Spleen (tissue), 11 donors: ENCODE measurements around the gene LARP4B. TPM values are rescaled to one million over a fixed set of nuclear protein-coding genes. Genes with fewer than 3 reads are reported as not detected.

Experiments used
- DNase-seq: peaks from one replicate; pipeline ENCODE4 v3.0.0-alpha.2; 2020
- H3K27ac ChIP-seq, 8 donors: fragments of 200-600 bp; sonication (generic) in 7 of 8; 1 replicate in 4 of 8; 2 replicates in 4 of 8; pipeline versions ENCODE4 v1.5.0 to v1.8.0; 2016 to 2021; ENCODE audit warnings: inconsistent platforms in 4 of 8, mild to moderate bottlenecking in 4 of 8, moderate library complexity in 1 of 8
- H3K27me3 ChIP-seq, 7 donors: fragments of 200-600 bp; sonication (generic) in 6 of 7; replicated peaks in 1 of 7; 1 replicate in 4 of 7; 2 replicates in 3 of 7; pipeline versions ENCODE4 v1.5.0 to v1.8.0; 2016 to 2021; ENCODE audit warnings: inconsistent platforms in 3 of 7, mild to moderate bottlenecking in 1 of 7
- H3K36me3 ChIP-seq, 6 donors: fragments of 200-600 bp; sonication (generic) in 5 of 6; 1 replicate in 4 of 6; 2 replicates in 2 of 6; pipeline versions ENCODE4 v1.5.0 to v1.8.0; 2016 to 2021; ENCODE audit warnings: inconsistent platforms in 2 of 6
- H3K4me1 ChIP-seq, 6 donors: fragments of 200-600 bp; sonication (generic) in 5 of 6; 1 replicate in 3 of 6; 2 replicates in 3 of 6; pipeline versions ENCODE4 v1.5.0 to v1.8.0; 2016 to 2021; ENCODE audit warnings: inconsistent platforms in 3 of 6
- H3K4me3 ChIP-seq, 8 donors: fragments of 200-600 bp; sonication (generic) in 7 of 8; 1 replicate in 4 of 8; 2 replicates in 4 of 8; pipeline versions ENCODE4 v1.5.0 to v1.8.0; 2016 to 2021; ENCODE audit warnings: inconsistent platforms in 4 of 8, mild to moderate bottlenecking in 4 of 8, moderate library complexity in 2 of 8
- H3K9me3 ChIP-seq, 8 donors: fragments of 200-600 bp; sonication (generic) in 7 of 8; 1 replicate in 4 of 8; 2 replicates in 4 of 8; pipeline versions ENCODE4 v1.5.0 to v1.8.0; 2016 to 2021; ENCODE audit warnings: inconsistent platforms in 4 of 8
- POLR2A ChIP-seq, 3 donors: fragments of 450-650 bp; IDR thresholded peaks; one replicate each; pipeline ENCODE4 v1.5.1; 2017; ENCODE audit warnings: antibody characterized with exemption in 3 of 3, mild to moderate bottlenecking in 1 of 3
- POLR2AphosphoS5 ChIP-seq, 3 donors: sonication (generic); formaldehyde crosslinking; IDR thresholded peaks; one replicate each; pipeline ENCODE4 v1.5.1; 2017; ENCODE audit warnings: antibody characterized with exemption in 3 of 3
- WGBS, 5 donors: extraction: QIAGEN DNeasy Blood & Tissue Kit in 3 of 5; methylation state at CpG; one replicate each; pipeline versions ENCODE4 v1.1.5 to v1.1.7; 2013 to 2018; 5-methylcytosine and 5-hydroxymethylcytosine counted together
- intact Hi-C: fragments of 100-400 bp; cut with DNase I; formaldehyde crosslinking; loops from one replicate; pipeline ENCODE4 v1.15.0; 2023; ENCODE audit warnings: low total_unique reads
- polyA plus RNA-seq, 3 donors: library from polyadenylated mRNA; stranded (reverse); fragments of 200-250 nt; gene quantifications; one replicate each; pipeline ENCODE4 v1.2.1, GENCODE V29; 2013
- total RNA-seq, 7 donors: library from RNA; depleted of rRNA in 3 of 7; stranded (reverse); fragments of >200 nt in 3 of 7; fragmentation: NEBNext Ultra II Directional in 4 of 7; extraction: Animal tissue kit (Norgen Biotek cat#: 25700) in 4 of 7; gene quantifications; one replicate each; pipeline versions ENCODE4 v1.1.0 to v1.2.1, GENCODE V29; 2016 to 2021
- TF ChIP-seq, protein P1 (sequence below), 11 experiments: fragments of 200-600 bp in 7 of 11; fragments of 450-650 bp in 4 of 11; sonication (generic) in 4 of 11; IDR thresholded peaks in 8 of 11; conservative IDR thresholded peaks in 3 of 11; 1 replicate in 7 of 11; 2 replicates in 4 of 11; pipeline versions ENCODE4 v1.4.0 to v1.8.0; 2016 to 2021; ENCODE audit warnings: antibody characterized with exemption in 11 of 11, inconsistent platforms in 4 of 11, mild to moderate bottlenecking in 1 of 11
- donor health status: healthy with polysubstance abuse.
- donor health status: DM: no; HTN: no; CAD: no; lungs with moderate emphysema.
- donor health status: DM: no; HTN: no; CAD: no.
- donor health status: Bipolar disorder and iron deficiency.
- donor health status: healthy.
- donor health status: DM: no; HTN: no; CAD: no.
- donor health status: DM: yes; HTN: yes; CAD: no.

LARP4B gene
- total and polyA plus RNA-seq, 10 donors: 12.7 to 163 (median 88.7) TPM

DNA sequence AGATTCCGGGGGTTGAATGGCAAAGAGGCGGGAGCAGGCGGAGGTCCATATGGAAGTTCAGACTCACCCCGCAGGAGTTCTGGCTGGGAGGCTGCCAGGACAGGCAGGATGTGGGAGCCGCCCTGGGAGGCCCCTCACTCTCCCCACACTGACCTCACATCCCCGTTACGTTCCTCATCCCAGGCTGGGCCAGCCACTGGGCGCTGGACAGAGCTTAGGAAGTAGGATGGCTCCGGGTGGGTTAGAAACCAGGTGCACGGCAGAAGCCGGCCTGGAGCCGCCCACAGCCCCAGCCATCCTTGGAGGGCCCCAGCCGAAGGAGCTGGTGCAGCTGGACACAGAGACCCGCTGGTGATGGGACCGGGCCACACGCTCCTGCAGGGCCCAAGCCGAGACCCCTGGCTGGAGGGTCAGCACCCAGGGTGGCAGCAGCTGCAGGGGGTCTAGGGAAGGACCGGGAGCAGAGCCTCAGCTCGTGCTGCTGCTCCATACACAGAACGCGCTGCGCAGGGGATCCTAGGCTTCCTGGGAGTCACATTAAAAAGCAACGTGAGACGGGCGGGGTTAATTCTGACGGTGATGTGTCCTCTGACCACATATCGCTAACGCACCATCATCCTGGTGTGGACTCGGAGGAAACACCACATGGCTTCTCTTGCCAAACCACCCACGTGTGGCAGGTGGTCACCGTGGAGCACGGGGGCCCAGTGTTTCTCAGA lies 143.4 kb downstream of the LARP4B start:
- intact Hi-C loops: loop anchor here (5.0 kb wide), 1 partner anchor 276 kb away; no protein-coding TSS in a partner anchor
- no peaks in the 10 kb centered on the region for H3K9me3 ChIP-seq
- no peaks in the 10 kb centered on the region for H3K36me3 ChIP-seq
- peak; percentile 71 for DNase-seq
- TF ChIP-seq, protein P1, sequence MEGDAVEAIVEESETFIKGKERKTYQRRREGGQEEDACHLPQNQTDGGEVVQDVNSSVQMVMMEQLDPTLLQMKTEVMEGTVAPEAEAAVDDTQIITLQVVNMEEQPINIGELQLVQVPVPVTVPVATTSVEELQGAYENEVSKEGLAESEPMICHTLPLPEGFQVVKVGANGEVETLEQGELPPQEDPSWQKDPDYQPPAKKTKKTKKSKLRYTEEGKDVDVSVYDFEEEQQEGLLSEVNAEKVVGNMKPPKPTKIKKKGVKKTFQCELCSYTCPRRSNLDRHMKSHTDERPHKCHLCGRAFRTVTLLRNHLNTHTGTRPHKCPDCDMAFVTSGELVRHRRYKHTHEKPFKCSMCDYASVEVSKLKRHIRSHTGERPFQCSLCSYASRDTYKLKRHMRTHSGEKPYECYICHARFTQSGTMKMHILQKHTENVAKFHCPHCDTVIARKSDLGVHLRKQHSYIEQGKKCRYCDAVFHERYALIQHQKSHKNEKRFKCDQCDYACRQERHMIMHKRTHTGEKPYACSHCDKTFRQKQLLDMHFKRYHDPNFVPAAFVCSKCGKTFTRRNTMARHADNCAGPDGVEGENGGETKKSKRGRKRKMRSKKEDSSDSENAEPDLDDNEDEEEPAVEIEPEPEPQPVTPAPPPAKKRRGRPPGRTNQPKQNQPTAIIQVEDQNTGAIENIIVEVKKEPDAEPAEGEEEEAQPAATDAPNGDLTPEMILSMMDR (IDR thresholded peaks at IDR 0.05 in 8 of 11, conservative IDR thresholded peaks at IDR 0.05 in 3 of 11): no peak
- no peak for TF ChIP-seq POLR2A (IDR thresholded peaks at IDR 0.05)
- TF ChIP-seq POLR2AphosphoS5 (IDR thresholded peaks at IDR 0.05): no peak
- peaks cover 0 to 53% (median 17%) of the 10 kb centered on the region in 7 donors for H3K27me3 ChIP-seq
- no peak overlapping the region for H3K27ac ChIP-seq
- peaks cover 3 to 45% (median 26%) of the 10 kb centered on the region in 6 donors for H3K4me1 ChIP-seq
- H3K4me3 ChIP-seq: peak overlapping the region in 1 of 8 donors; percentile 69
- 75 to 83% (median 80%) methylated on average over 22 to 32 of the region's 32 CpGs for WGBS, 5 donors

DNA sequence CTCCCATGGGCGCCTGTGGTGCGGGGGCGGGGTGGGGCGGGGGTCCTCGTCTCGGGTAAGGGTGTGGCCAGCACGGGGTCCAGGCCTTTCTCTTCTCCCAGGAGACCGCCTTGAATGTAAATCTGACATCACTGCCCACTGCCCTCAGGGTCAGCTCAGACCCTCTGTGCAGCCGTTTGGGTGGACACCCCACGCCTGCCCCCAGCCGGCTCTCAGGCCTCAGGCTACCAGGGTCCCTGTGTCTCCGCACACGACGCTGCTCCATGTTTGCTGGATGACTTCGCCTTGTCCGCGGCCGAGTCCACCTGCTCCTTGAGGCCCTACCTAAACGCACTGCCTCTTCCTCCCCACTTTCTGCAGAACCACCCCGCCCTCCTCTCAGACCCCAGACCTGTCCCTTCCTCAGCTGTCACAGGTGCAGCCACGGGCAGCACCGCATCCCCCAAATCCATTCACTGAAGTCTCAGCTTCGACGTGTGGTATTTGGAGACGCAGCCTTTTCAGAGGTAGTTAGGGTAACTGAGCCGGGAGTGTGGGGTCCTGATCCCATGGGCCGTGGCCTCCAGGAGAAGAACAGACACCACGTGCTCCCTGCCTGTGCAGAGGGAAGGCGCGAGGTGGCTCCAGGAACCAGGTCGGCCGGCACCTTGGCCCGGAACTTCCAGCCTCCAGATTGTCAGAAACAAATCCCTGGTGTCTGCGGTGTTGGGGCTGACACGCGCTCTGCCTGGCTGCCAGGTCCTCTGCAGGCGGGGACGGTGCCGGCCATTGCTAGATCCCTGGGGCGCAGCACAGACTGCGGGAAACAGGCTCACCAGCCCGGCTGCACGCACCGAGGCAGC lies 144.7 kb downstream of the LARP4B start:
- Histone ChIP-seq H3K27me3 (peaks cover 0 to 65% (median 17%) of the 10 kb centered on the region in 7 donors), H3K36me3 (no peaks in the 10 kb centered on the region), H3K27ac (no peak overlapping the region), H3K9me3 (no peaks in the 10 kb centered on the region), H3K4me3 (no peak overlapping the region), H3K4me1 (peaks cover 3 to 45% (median 26%) of the 10 kb centered on the region in 6 donors)
- DNase-seq: no peak
- no peak for TF ChIP-seq POLR2A (IDR thresholded peaks at IDR 0.05)
- TF ChIP-seq POLR2AphosphoS5 (IDR thresholded peaks at IDR 0.05): no peak
- TF ChIP-seq, protein P1 (IDR thresholded peaks at IDR 0.05 in 8 of 11, conservative IDR thresholded peaks at IDR 0.05 in 3 of 11): no peak
- intact Hi-C loops: loop anchor here (5.0 kb wide), 1 partner anchor 275 kb away; no protein-coding TSS in a partner anchor
- 87 to 90% (median 88%) methylated on average over 38 to 44 of the region's 44 CpGs for WGBS, 5 donors

DNA sequence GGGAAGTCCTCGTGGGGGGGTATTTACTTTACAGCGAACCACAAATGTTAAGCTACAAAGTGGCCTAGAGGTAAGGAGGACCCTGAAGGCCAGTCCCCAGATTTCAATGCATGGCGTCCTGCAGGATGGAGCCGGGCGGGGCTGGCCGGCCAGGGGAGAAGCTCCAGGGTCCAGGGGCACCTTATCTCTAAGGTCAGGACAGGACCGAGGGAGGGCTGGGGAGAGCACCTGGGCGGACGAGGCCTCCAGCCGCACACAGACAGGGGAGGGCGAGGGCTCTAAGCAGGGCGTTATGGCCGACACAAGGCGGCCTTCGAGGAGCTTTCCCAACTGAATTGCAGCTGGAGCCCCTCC lies 145.7 kb downstream of the LARP4B start:
- Histone ChIP-seq H3K36me3 (no peaks in the 10 kb centered on the region), H3K4me3 (no peak overlapping the region), H3K4me1 (peaks cover 3 to 45% (median 26%) of the 10 kb centered on the region in 6 donors), H3K27me3 (peaks cover 0 to 76% (median 22%) of the 10 kb centered on the region in 7 donors), H3K27ac (no peak overlapping the region), H3K9me3 (no peaks in the 10 kb centered on the region)
- intact Hi-C loops: loop anchor here (5.0 kb wide), 1 partner anchor 274 kb away; no protein-coding TSS in a partner anchor
- WGBS, 5 donors: 67 to 89% (median 70%) methylated on average over 10 to 15 of the region's 15 CpGs
- no peak for DNase-seq
- TF ChIP-seq POLR2AphosphoS5 (IDR thresholded peaks at IDR 0.05) (no peak), POLR2A (IDR thresholded peaks at IDR 0.05) (no peak)
- TF ChIP-seq, protein P1 (IDR thresholded peaks at IDR 0.05 in 8 of 11, conservative IDR thresholded peaks at IDR 0.05 in 3 of 11): no peak
